Measurements from ENCODE around the gene ACTR5. TPM values are rescaled to one million over a fixed set of nuclear protein-coding genes. Genes with fewer than 3 reads are reported as not detected.

ACTR5 gene
- 16.1 and 18.3 TPM in 2 replicates for total RNA-seq (2014; rRNA removed)
- percentile 70 among the genes with signal in this experiment for Bru-seq, nascent RNA
- percentile 71 among the genes with signal in this experiment for BruChase-seq, experiment 1, labeled RNA remaining after a 6-hour chase
- BruChase-seq, experiment 2, labeled RNA remaining after a 2-hour chase = percentile 73 among the genes with signal in this experiment
- long read RNA-seq, transcript ACTR5-201 (9 exons, 2,565 nt) = major isoform, 32 of 54 reads
- long read RNA-seq, partial matches to known transcripts = 4 of 54 reads
- long read RNA-seq, other reads (novel, unspliced or antisense) = 18 of 54 reads

- Histone ChIP-seq H3K27ac (ENCODE audit: low read length) (peak within 1 kb of the TSS; percentile 42), H3K27me3 (ENCODE audit: low read length) (peaks cover 11% of the 10 kb centered on the region; the same call in 1 of the 2 replicates), H3F3A (ENCODE audit: low read length, unreplicated experiment) (no peaks in the 10 kb centered on the region), H4K20me1 (ENCODE audit: low read length) (0 out of 2 replicates have a peak, but pooled peaks cover 5% of the 10 kb centered on the region), H3K9me2 (replicated peaks; ENCODE audit: low read length) (no peaks in the 10 kb centered on the region), H3K4me3 (ENCODE audit: low read length) (peak within 1 kb of the TSS; percentile 94), H2AFZ (ENCODE audit: low read length) (peak within 1 kb of the TSS; percentile 99), H3K9me3 (ENCODE audit: low read length) (no peaks in the 10 kb centered on the region), H3K4me1 (ENCODE audit: insufficient read depth, low read length) (peaks cover 17% of the 10 kb centered on the region; the same call in 1 of the 2 replicates), H3K36me3 (ENCODE audit: low read depth, low read length) (peaks cover 16% of the 10 kb centered on the region), H3K79me2 (ENCODE audit: low read length) (peaks cover 17% of the 10 kb centered on the region), H3K9ac (ENCODE audit: low read length) (peak within 1 kb of the TSS; percentile 85), H3K4me2 (ENCODE audit: low read length) (peak within 1 kb of the TSS; percentile 96)
- TF ChIP-seq EZH2 (IDR thresholded peaks at IDR 0.05; ENCODE audit: low read length, unreplicated experiment) (no peak), CTCF (conservative IDR thresholded peaks at IDR 0.05; ENCODE audit: low read depth, low read length) (no peak), EZH2phosphoT487 (IDR thresholded peaks at IDR 0.05; ENCODE audit: borderline replicate concordance, low read length) (no peak)
- DNase-seq = peak; percentile 78
- intact Hi-C loops (cut with micrococcal nuclease) = no loop called here
- ATAC-seq = peak; percentile 86
- ChIA-PET CTCF (no interaction called here), POLR2A (ENCODE audit: unreplicated experiment) (interaction anchor here (0.6 kb wide), 1 partner anchor 68 kb away, joined by 8 read pairs; no protein-coding TSS in a partner anchor)
- BruUV-seq (replicated peaks) = no TSS peak
These were observed at the start of gene ACTR5 for GRCh38 chr20:38748097-38748860. TSS of gene ACTR5 (plus strand) at chr20:38748460. CDS start at chr20:38748479, 19 bp downstream.

GRCh38 chr20:38698541-38698940 lies 49.7 kb upstream of the ACTR5 start:
- CTCF ChIA-PET = no interaction called here
- H3K9ac ChIP-seq (ENCODE audit: low read length) = no peak overlapping the region
- H3K79me2 ChIP-seq (ENCODE audit: low read length) = no peaks in the 10 kb centered on the region
- H3K9me2 ChIP-seq (replicated peaks; ENCODE audit: low read length) = no peaks in the 10 kb centered on the region
- no peaks in the 10 kb centered on the region for H3K4me1 ChIP-seq (ENCODE audit: insufficient read depth, low read length)
- TF ChIP-seq CTCF (conservative IDR thresholded peaks at IDR 0.05; ENCODE audit: low read depth, low read length) (no peak), EZH2 (IDR thresholded peaks at IDR 0.05; ENCODE audit: low read length, unreplicated experiment) (no peak), EZH2phosphoT487 (IDR thresholded peaks at IDR 0.05; ENCODE audit: borderline replicate concordance, low read length) (no peak)
- no peak overlapping the region for H3K4me2 ChIP-seq (ENCODE audit: low read length)
- no peaks in the 10 kb centered on the region for H3K36me3 ChIP-seq (ENCODE audit: low read depth, low read length)
- no peak overlapping the region for H2AFZ ChIP-seq (ENCODE audit: low read length)
- no peaks in the 10 kb centered on the region for H4K20me1 ChIP-seq (ENCODE audit: low read length)
- H3K27ac ChIP-seq (ENCODE audit: low read length) = no peak overlapping the region
- POLR2A ChIA-PET (ENCODE audit: unreplicated experiment) = no interaction called here
- no peak overlapping the region for H3K4me3 ChIP-seq (ENCODE audit: low read length)
- ATAC-seq (no peak), DNase-seq (no peak)
- no peaks in the 10 kb centered on the region for H3K9me3 ChIP-seq (ENCODE audit: low read length)
- H3F3A ChIP-seq (ENCODE audit: low read length, unreplicated experiment) = no peaks in the 10 kb centered on the region
- intact Hi-C loops (cut with micrococcal nuclease) = no loop called here
- no TSS peak for BruUV-seq (replicated peaks)
- peaks cover 80% of the 10 kb centered on the region for H3K27me3 ChIP-seq (ENCODE audit: low read length)
